WTC11 (cell line): ENCODE measurements around the gene SWAP70. TPM values are rescaled to one million over a fixed set of nuclear protein-coding genes. Genes with fewer than 3 reads are reported as not detected.

Source experiments
- ATAC-seq: fragments of 200-7000 bp; cut with Tn5 transposase; 2 replicates; pipeline ENCODE4 v1.10.0; 2021; ENCODE audit warnings: mild to moderate bottlenecking, moderate library complexity
- CTCF ChIA-PET: fragments of 300-600 bp; sonication (Branson Sonifier 250); formaldehyde crosslinking; loops from one replicate; lab custom pipeline; 2021; ENCODE audit warnings: antibody characterized with exemption; lab: Charles Lee
- POLR2A ChIA-PET: fragments of 350-600 bp; sonication (Branson Sonifier 250); formaldehyde crosslinking; loops from one replicate; lab custom pipeline; 2021; ENCODE audit warnings: antibody characterized with exemption; lab: Charles Lee
- DNase-seq: peaks from one replicate; pipeline ENCODE4 v3.0.0; 2021; ENCODE audit warnings: low spot score
- H3K27ac Mint-ChIP-seq: 2 replicates; pipeline ENCODE4 v1.8.0; 2021; ENCODE audit warnings: mixed read lengths
- H3K27me3 Mint-ChIP-seq: 2 replicates; pipeline ENCODE4 v1.8.0; 2021; ENCODE audit warnings: low read depth, mild to moderate bottlenecking, moderate library complexity, mixed read lengths
- H3K36me3 Mint-ChIP-seq: 2 replicates; pipeline ENCODE4 v1.8.0; 2021; ENCODE audit warnings: mixed read lengths
- H3K4me1 Mint-ChIP-seq: 2 replicates; pipeline ENCODE4 v1.8.0; 2022; ENCODE audit warnings: mixed read lengths
- H3K4me3 Mint-ChIP-seq: 2 replicates; pipeline ENCODE4 v1.8.0; 2021; ENCODE audit warnings: mild to moderate bottlenecking, moderate library complexity, mixed read lengths
- H3K9me3 Mint-ChIP-seq: 2 replicates; pipeline ENCODE4 v1.8.0; 2021; ENCODE audit warnings: mixed read lengths
- CBFB ChIP-seq: sonication (generic); formaldehyde crosslinking; IDR thresholded peaks from 2 replicates; pipeline ENCODE4 v1.8.1; 2022; ENCODE audit warnings: mild to moderate bottlenecking, low read depth, missing genetic modification reagents
- CREB1 ChIP-seq: sonication (generic); formaldehyde crosslinking; IDR thresholded peaks from 2 replicates; pipeline ENCODE4 v1.8.0; 2023; ENCODE audit warnings: mild to moderate bottlenecking, missing genetic modification reagents
- CTCF ChIP-seq: fragments of 200-600 bp; IDR thresholded peaks from 2 replicates; pipeline ENCODE4 v1.8.0; 2022; ENCODE audit warnings: antibody characterized with exemption
- E2F5 ChIP-seq: sonication (generic); formaldehyde crosslinking; IDR thresholded peaks from 2 replicates; pipeline ENCODE4 v1.8.1; 2022; ENCODE audit warnings: mild to moderate bottlenecking, moderate library complexity, missing genetic modification reagents
- EMX1 ChIP-seq: fragments of 250-450 bp; sonication (Bioruptor Pico); IDR thresholded peaks from 2 replicates; pipeline ENCODE4 v1.8.0; 2021; ENCODE audit warnings: mild to moderate bottlenecking
- GRHL2 ChIP-seq: fragments of 250-450 bp; sonication (Bioruptor Pico); IDR thresholded peaks from 2 replicates; pipeline ENCODE4 v1.8.0; 2022; ENCODE audit warnings: mild to moderate bottlenecking, moderate library complexity; ENCODE audit not compliant: insufficient replicate concordance, severe bottlenecking
- GTF2I ChIP-seq: fragments of 250-450 bp; sonication (Bioruptor Pico); conservative IDR thresholded peaks from 2 replicates; pipeline ENCODE4 v1.4.0; 2021; ENCODE audit warnings: mild to moderate bottlenecking
- JUN ChIP-seq: sonication (generic); formaldehyde crosslinking; IDR thresholded peaks from 2 replicates; pipeline ENCODE4 v1.8.0; 2023; ENCODE audit warnings: mild to moderate bottlenecking, missing genetic modification reagents
- MLX ChIP-seq: sonication (generic); formaldehyde crosslinking; IDR thresholded peaks from 2 replicates; pipeline ENCODE4 v1.8.1; 2023; ENCODE audit warnings: mild to moderate bottlenecking, missing genetic modification reagents, moderate library complexity
- MXD4 ChIP-seq: fragments of 250-450 bp; sonication (Bioruptor Pico); IDR thresholded peaks from 2 replicates; pipeline ENCODE4 v1.8.0; 2021; ENCODE audit warnings: mild to moderate bottlenecking, moderate library complexity, borderline replicate concordance
- SMAD3 ChIP-seq: sonication (generic); formaldehyde crosslinking; IDR thresholded peaks from 2 replicates; pipeline ENCODE4 v1.8.0; 2022; ENCODE audit warnings: missing genetic modification reagents, mild to moderate bottlenecking, borderline replicate concordance
- ZNF263 ChIP-seq: sonication (generic); formaldehyde crosslinking; IDR thresholded peaks from 2 replicates; pipeline ENCODE4 v1.8.1; 2022; ENCODE audit warnings: low read depth, mild to moderate bottlenecking, moderate library complexity, missing genetic modification reagents
- ZSCAN18 ChIP-seq: fragments of 250-450 bp; sonication (Bioruptor Pico); IDR thresholded peaks from 2 replicates; pipeline ENCODE4 v2.1.2; 2022; ENCODE audit warnings: mild to moderate bottlenecking, moderate library complexity
- total RNA-seq: library from RNA; stranded (reverse); gene quantifications from 3 replicates; pipeline ENCODE4 v1.2.3, GENCODE V29; 2021
- TF ChIP-seq, protein P1 (sequence below): sonication (generic); formaldehyde crosslinking; IDR thresholded peaks from 2 replicates; pipeline ENCODE4 v1.8.0; 2022; ENCODE audit warnings: mild to moderate bottlenecking, missing genetic modification reagents
- TF ChIP-seq, protein P2 (sequence below): fragments of 250-450 bp; sonication (Bioruptor Pico); IDR thresholded peaks from 2 replicates; pipeline ENCODE4 v1.9.0; 2021; ENCODE audit warnings: moderate library complexity, mild to moderate bottlenecking, inconsistent platforms, borderline replicate concordance
- TF ChIP-seq, protein P3 (sequence below): sonication (generic); formaldehyde crosslinking; conservative IDR thresholded peaks from 2 replicates; pipeline ENCODE4 v1.8.1; 2022; ENCODE audit warnings: mild to moderate bottlenecking, missing genetic modification reagents
- TF ChIP-seq, protein P4 (sequence below): sonication (generic); formaldehyde crosslinking; IDR thresholded peaks from 2 replicates; pipeline ENCODE4 v1.8.1; 2023; ENCODE audit warnings: mild to moderate bottlenecking, missing genetic modification reagents, borderline replicate concordance

SWAP70 gene
- total RNA-seq, 1 experiment from 2014 or later: 24.1 TPM

- POLR2A ChIA-PET: no interaction called here
These were observed 84.6 kb downstream of the SWAP70 start for GRCh38 chr11:9748361-9748970.

DNA sequence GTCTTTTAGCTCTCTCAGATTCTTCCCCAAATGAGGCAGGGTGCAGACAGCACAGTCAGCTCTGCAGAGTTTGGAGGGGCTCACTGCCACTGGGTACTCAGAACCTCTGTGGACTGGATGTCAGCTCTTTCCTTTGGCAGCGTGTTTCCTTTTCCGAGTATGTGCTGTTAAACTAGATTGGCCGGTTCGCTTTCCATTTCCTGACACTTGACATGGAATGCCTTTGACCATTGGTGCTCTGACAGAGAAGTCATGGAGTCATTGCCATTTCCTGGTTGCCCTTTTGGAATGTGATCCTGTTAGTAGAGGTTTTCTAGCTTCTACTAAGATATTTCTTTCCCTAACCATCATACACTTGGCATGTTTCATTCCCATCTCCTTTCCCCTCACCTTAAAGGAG lies 86.7 kb downstream of the SWAP70 start:
- Mint-ChIP-seq H3K36me3 (peaks cover 32% of the 10 kb centered on the region), H3K4me1 (peaks cover 26% of the 10 kb centered on the region), H3K27ac (peak overlapping the region; percentile 16), H3K9me3 (no peaks in the 10 kb centered on the region), H3K4me3 (no peak overlapping the region), H3K27me3 (no peaks in the 10 kb centered on the region)
- ChIA-PET POLR2A (interaction anchor here (0.8 kb wide), 1 partner anchor 58 kb away, joined by 3 read pairs; no protein-coding TSS in a partner anchor), CTCF (interaction anchor here (1.3 to 5.0 kb wide), 4 partner anchors 143 to 215 kb away, joined by 4 to 37 read pairs (median 8); partner anchors contain the start of gene WEE1)
- DNase-seq (no peak), ATAC-seq (no peak)
- TF ChIP-seq MXD4 (CRISPR knock-in tag) (no peak), MLX (CRISPR knock-in tag) (no peak), E2F5 (CRISPR knock-in tag) (no peak), ZNF263 (CRISPR knock-in tag) (no peak), ZSCAN18 (CRISPR knock-in tag) (no peak), GRHL2 (CRISPR knock-in tag) (no peak)
- TF ChIP-seq, protein P1, sequence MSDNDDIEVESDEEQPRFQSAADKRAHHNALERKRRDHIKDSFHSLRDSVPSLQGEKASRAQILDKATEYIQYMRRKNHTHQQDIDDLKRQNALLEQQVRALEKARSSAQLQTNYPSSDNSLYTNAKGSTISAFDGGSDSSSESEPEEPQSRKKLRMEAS (CRISPR knock-in tag): no peak
- TF ChIP-seq, protein P2, sequence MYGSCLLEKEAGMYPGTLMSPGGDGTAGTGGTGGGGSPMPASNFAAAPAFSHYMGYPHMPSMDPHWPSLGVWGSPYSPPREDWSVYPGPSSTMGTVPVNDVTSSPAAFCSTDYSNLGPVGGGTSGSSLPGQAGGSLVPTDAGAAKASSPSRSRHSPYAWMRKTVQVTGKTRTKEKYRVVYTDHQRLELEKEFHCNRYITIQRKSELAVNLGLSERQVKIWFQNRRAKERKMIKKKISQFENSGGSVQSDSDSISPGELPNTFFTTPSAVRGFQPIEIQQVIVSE (CRISPR knock-in tag): no peak
- TF ChIP-seq, protein P3, sequence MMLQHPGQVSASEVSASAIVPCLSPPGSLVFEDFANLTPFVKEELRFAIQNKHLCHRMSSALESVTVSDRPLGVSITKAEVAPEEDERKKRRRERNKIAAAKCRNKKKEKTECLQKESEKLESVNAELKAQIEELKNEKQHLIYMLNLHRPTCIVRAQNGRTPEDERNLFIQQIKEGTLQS (CRISPR knock-in tag): no peak
- TF ChIP-seq, protein P4, sequence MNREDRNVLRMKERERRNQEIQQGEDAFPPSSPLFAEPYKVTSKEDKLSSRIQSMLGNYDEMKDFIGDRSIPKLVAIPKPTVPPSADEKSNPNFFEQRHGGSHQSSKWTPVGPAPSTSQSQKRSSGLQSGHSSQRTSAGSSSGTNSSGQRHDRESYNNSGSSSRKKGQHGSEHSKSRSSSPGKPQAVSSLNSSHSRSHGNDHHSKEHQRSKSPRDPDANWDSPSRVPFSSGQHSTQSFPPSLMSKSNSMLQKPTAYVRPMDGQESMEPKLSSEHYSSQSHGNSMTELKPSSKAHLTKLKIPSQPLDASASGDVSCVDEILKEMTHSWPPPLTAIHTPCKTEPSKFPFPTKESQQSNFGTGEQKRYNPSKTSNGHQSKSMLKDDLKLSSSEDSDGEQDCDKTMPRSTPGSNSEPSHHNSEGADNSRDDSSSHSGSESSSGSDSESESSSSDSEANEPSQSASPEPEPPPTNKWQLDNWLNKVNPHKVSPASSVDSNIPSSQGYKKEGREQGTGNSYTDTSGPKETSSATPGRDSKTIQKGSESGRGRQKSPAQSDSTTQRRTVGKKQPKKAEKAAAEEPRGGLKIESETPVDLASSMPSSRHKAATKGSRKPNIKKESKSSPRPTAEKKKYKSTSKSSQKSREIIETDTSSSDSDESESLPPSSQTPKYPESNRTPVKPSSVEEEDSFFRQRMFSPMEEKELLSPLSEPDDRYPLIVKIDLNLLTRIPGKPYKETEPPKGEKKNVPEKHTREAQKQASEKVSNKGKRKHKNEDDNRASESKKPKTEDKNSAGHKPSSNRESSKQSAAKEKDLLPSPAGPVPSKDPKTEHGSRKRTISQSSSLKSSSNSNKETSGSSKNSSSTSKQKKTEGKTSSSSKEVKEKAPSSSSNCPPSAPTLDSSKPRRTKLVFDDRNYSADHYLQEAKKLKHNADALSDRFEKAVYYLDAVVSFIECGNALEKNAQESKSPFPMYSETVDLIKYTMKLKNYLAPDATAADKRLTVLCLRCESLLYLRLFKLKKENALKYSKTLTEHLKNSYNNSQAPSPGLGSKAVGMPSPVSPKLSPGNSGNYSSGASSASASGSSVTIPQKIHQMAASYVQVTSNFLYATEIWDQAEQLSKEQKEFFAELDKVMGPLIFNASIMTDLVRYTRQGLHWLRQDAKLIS: no peak

More at GRCh38 chr11:9748361-9748970, 84.6 kb downstream of the SWAP70 start:
- no peaks in the 10 kb centered on the region for H3K27me3 Mint-ChIP-seq
- ATAC-seq (peak; percentile 93), DNase-seq (peak; percentile 52)
- H3K9me3 Mint-ChIP-seq: no peaks in the 10 kb centered on the region
- H3K27ac Mint-ChIP-seq: peak overlapping the region; percentile 64; the same call in 1 of the 2 replicates
- TF ChIP-seq JUN (CRISPR knock-in tag) (no peak), CBFB (CRISPR knock-in tag) (no peak), EMX1 (CRISPR knock-in tag) (peak; percentile 33; the same call in 1 of the 2 replicates), CTCF (peak; percentile 18; the same call in 1 of the 2 replicates), GTF2I (CRISPR knock-in tag) (0 out of 2 replicates have a peak, but pooled peaks have one; percentile 54), SMAD3 (CRISPR knock-in tag) (no peak), CREB1 (CRISPR knock-in tag) (no peak)
- TF ChIP-seq, protein P1 (CRISPR knock-in tag): 0 out of 2 replicates have a peak, but pooled peaks have one; percentile 31
- H3K4me1 Mint-ChIP-seq: peaks cover 15% of the 10 kb centered on the region
- CTCF ChIA-PET: interaction anchor here (0.6 to 5.0 kb wide), 26 partner anchors 8 to 925 kb away, joined by 3 to 45 read pairs (median 4); partner anchors contain the start of gene ADM
- no peak overlapping the region for H3K4me3 Mint-ChIP-seq
- peaks cover 35% of the 10 kb centered on the region for H3K36me3 Mint-ChIP-seq
